Stimulated activated CD8-positive, alpha-beta memory T cell treated with anti-CD3 and anti-CD28 coated beads, Interleukin-15, amount 100 ng/mL, for 48 hours (primary cell): ENCODE results near the gene SPPL2A.

Experiments
- DNase-seq, 2 donors: peaks; one replicate each; pipeline ENCODE4 v3.0.0-alpha.2; 2020; ENCODE audit warnings: low read depth in 2 of 2

Gene SPPL2A

GRCh38 chr15:50686469-50687301, 78.8 kb downstream of the SPPL2A start, which contains the start of gene TRPM7:
TRPM7 (minus strand) TSS chr15:50686797; CDS start chr15:50686533, 264 bp downstream.
- peak; percentile 86 for DNase-seq

GRCh38 chr15:50685976-50686468, 79.5 kb downstream of the SPPL2A start:
- peak; percentile 68 to 75 for DNase-seq

- DNase-seq: no peak
Measured at GRCh38 chr15:50685191-50685975, 80.1 kb downstream of the SPPL2A start.

GRCh38 chr15:50681467-50681866, 84.0 kb downstream of the SPPL2A start:
- DNase-seq: no peak

GRCh38 chr15:50676799-50677483, 88.6 kb downstream of the SPPL2A start:
- DNase-seq: no peak

GRCh38 chr15:50675535-50676144, 89.9 kb downstream of the SPPL2A start:
- DNase-seq: no peak

- no peak for DNase-seq
Measured at GRCh38 chr15:50670115-50670514, 95.4 kb downstream of the SPPL2A start.

GRCh38 chr15:50669611-50670010, 95.9 kb downstream of the SPPL2A start:
- no peak for DNase-seq

- no peak for DNase-seq
Measured at GRCh38 chr15:50665938-50666337, 99.6 kb downstream of the SPPL2A start.

GRCh38 chr15:50655555-50655954, 110.0 kb downstream of the SPPL2A start:
- DNase-seq: no peak

- DNase-seq: no peak
Measured at GRCh38 chr15:50653156-50653743, 112.3 kb downstream of the SPPL2A start.

- no peak for DNase-seq
Measured at GRCh38 chr15:50652671-50653070, 112.8 kb downstream of the SPPL2A start.
